Cardiac muscle cell (in vitro differentiated cells and primary cell): ENCODE data around the gene ANKRD13B. TPM values are rescaled to one million over a fixed set of nuclear protein-coding genes. Genes with fewer than 3 reads are reported as not detected.

Experiments
- DNase-seq, 2 donors: peaks; one replicate each; pipeline versions ENCODE4 v3.0.0 to v3.0.0-alpha.2; 2010 to 2017; ENCODE audit warnings: low read depth in 1 of 2, low spot score in 1 of 2
- H3K27ac ChIP-seq: fragments of 200-600 bp; sonication (generic); 2 replicates; pipeline ENCODE4 v1.5.1; 2016
- H3K27me3 ChIP-seq: fragments of 200-600 bp; sonication (generic); 2 replicates; pipeline ENCODE4 v1.6.0; 2016; ENCODE audit warnings: control low read depth
- H3K36me3 ChIP-seq: fragments of 200-600 bp; sonication (generic); 2 replicates; pipeline ENCODE4 v1.5.1; 2016; ENCODE audit warnings: control low read depth
- H3K4me1 ChIP-seq: fragments of 200-600 bp; sonication (generic); 2 replicates; pipeline ENCODE4 v1.8.1; 2017; ENCODE audit warnings: low read depth, mild to moderate bottlenecking, mixed run types
- H3K4me3 ChIP-seq: fragments of 200-600 bp; sonication (generic); 2 replicates; pipeline ENCODE4 v1.5.1; 2016; ENCODE audit warnings: mild to moderate bottlenecking
- H3K9me3 ChIP-seq: fragments of 200-600 bp; sonication (generic); 2 replicates; pipeline ENCODE4 v1.5.1; 2017; ENCODE audit warnings: low read depth, mild to moderate bottlenecking, control low read depth
- polyA plus RNA-seq: library from polyadenylated mRNA; unstranded; fragments of >200 nt; fragmentation: Nextera tagmentation; extraction: Ambion mirVana; gene quantifications from 2 replicates; pipeline ENCODE4 v1.2.1, GENCODE V29; 2016
- total RNA-seq: library from RNA; depleted of rRNA; stranded (reverse); fragments of >200 nt; gene quantifications from 2 replicates; pipeline ENCODE4 v1.2.3, GENCODE V29; 2016
- TF ChIP-seq, protein P1 (sequence below): IDR thresholded peaks from 2 replicates; pipeline ENCODE4 v1.5.1; 2012; ENCODE audit warnings: low read depth, mild to moderate bottlenecking, low read length

Gene ANKRD13B
- total and polyA plus RNA-seq, 2 experiments from 2014 or later, result 7.4 to 12.7 TPM

DNA sequence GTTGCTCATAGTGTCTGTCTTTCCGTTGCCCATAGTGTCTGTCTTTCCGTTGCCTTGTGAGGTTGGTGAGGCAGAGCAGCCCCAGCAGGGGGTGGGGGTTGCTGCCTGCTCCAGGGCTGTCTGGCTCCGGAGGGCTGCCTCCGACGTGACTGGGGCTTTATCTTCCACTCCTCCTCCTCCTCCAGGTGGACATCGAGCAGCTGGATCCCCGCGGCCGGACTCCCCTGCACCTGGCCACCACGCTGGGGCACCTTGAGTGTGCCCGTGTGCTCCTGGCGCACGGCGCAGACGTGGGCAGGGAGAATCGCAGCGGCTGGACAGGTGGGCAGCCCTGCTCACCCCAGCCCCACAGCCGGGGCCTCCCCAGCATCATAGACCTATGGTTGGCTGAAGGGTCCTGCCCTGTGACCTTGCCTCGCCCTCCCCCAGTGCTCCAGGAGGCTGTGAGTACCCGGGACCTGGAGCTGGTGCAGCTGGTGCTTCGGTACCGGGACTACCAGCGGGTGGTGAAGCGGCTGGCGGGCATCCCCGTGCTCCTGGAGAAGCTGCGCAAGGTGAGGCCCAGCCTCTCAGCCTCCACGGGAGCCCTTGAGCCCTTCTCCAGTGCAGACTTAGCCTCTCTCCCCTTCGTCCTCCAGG lies 14.7 kb downstream of the ANKRD13B start:
- H3K4me1 ChIP-seq, result no peaks in the 10 kb centered on the region
- H3K9me3 ChIP-seq, result no peaks in the 10 kb centered on the region
- TF ChIP-seq, protein P1, sequence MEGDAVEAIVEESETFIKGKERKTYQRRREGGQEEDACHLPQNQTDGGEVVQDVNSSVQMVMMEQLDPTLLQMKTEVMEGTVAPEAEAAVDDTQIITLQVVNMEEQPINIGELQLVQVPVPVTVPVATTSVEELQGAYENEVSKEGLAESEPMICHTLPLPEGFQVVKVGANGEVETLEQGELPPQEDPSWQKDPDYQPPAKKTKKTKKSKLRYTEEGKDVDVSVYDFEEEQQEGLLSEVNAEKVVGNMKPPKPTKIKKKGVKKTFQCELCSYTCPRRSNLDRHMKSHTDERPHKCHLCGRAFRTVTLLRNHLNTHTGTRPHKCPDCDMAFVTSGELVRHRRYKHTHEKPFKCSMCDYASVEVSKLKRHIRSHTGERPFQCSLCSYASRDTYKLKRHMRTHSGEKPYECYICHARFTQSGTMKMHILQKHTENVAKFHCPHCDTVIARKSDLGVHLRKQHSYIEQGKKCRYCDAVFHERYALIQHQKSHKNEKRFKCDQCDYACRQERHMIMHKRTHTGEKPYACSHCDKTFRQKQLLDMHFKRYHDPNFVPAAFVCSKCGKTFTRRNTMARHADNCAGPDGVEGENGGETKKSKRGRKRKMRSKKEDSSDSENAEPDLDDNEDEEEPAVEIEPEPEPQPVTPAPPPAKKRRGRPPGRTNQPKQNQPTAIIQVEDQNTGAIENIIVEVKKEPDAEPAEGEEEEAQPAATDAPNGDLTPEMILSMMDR, result no peak
- no peaks in the 10 kb centered on the region for H3K36me3 ChIP-seq
- H3K27ac ChIP-seq, result no peak overlapping the region
- no peaks in the 10 kb centered on the region for H3K27me3 ChIP-seq
- DNase-seq, result no peak
- H3K4me3 ChIP-seq, result no peak overlapping the region

DNA sequence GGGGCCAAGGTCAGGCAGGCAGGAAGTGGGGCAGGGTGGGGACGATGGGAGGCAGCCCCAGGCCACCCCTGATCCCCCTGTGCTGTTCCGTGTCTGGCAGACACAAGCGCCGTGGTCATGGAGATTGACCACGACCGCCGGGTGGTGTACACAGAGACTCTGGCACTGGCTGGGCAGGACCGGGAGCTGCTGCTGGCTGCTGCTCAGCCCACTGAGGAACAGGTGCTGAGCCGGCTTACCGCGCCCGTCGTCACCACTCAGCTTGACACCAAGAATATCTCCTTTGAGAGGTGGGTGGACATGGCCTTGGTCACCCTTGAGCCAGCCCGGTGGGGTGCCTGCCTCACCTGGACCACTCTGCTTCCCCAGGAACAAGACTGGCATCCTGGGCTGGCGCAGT lies 16.1 kb downstream of the ANKRD13B start:
- Histone ChIP-seq H3K27ac (no peak overlapping the region), H3K4me1 (no peaks in the 10 kb centered on the region), H3K27me3 (no peaks in the 10 kb centered on the region), H3K9me3 (no peaks in the 10 kb centered on the region), H3K36me3 (no peaks in the 10 kb centered on the region), H3K4me3 (no peak overlapping the region)
- TF ChIP-seq, protein P1, result no peak
- DNase-seq, result no peak

DNA sequence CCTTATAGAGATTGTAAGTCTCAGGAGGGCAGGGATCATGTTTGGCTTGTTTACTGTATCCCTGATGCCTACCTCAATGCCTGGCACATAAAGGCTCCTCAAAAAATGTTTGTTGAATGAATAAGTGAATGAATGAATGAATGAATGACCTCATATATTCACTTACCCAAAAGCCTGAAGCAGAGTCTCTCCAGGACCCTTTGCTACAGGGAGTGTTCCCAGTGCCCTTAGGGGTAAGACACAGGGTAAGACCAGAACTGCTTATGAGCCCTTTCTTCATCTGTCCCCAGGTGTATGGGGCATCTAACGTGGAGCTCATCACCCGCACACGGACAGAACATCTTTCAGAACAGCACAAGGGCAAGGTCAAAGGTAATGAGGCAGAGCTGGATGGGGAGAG lies 17.5 kb downstream of the ANKRD13B start:
- TF ChIP-seq, protein P1, result no peak
- H3K4me1 ChIP-seq, result no peaks in the 10 kb centered on the region
- no peak overlapping the region for H3K27ac ChIP-seq
- no peak overlapping the region for H3K4me3 ChIP-seq
- DNase-seq, result no peak
- no peaks in the 10 kb centered on the region for H3K27me3 ChIP-seq
- no peaks in the 10 kb centered on the region for H3K36me3 ChIP-seq
- H3K9me3 ChIP-seq, result no peaks in the 10 kb centered on the region

DNA sequence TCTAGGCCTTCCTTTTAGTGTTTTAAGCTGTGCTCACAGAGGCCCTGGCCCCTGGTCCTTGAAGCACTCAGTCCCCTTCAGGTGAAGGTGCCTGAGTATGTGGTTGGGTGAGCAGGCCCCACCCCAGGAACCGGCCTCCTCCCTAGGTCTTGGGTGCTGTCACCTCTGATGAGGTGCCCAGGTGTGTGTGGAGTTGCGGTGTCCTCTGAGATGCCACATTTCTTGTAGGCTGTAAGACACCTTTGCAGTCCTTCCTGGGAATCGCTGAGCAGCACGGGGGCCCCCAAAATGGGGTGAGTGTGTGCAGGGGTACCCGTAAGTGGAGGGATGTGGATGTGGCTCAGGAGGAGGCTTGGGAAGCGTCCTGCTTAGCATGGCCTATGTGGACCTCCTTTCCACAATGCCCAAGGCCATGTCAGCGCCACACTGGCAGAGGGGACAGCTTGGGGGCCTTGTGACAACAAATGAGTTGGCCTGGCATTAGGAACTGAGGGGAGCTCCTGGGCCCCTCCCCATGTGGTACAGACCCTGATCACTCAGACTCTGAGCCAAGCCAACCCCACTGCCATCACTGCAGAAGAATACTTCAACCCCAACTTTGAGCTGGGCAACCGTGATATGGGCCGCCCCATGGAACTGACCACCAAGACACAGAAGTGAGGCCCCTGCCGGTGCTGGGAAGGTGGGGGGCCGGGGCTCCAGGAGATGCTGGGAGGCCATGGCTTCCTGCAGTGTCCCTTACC lies 18.6 kb downstream of the ANKRD13B start:
- Histone ChIP-seq H3K4me3 (no peak overlapping the region), H3K9me3 (no peaks in the 10 kb centered on the region), H3K27me3 (peaks cover 7% of the 10 kb centered on the region), H3K36me3 (no peaks in the 10 kb centered on the region), H3K4me1 (no peaks in the 10 kb centered on the region), H3K27ac (no peak overlapping the region)
- DNase-seq, result no peak
- TF ChIP-seq, protein P1, result no peak

DNA sequence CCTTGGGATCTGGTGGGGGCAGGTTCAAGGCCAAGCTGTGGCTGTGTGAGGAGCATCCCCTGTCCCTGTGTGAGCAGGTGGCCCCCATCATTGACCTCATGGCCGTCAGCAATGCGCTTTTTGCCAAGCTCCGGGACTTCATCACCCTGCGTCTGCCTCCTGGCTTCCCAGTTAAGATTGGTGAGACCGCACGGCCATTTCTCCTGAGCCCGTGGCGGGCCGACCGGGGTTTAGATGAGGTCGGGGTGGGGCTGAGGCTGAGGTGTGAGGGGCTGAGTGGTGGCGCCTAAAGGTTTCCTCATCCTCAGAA lies 19.1 kb downstream of the ANKRD13B start:
- DNase-seq, result no peak
- Histone ChIP-seq H3K9me3 (no peaks in the 10 kb centered on the region), H3K27me3 (peaks cover 13% of the 10 kb centered on the region), H3K27ac (no peak overlapping the region), H3K36me3 (no peaks in the 10 kb centered on the region), H3K4me3 (no peak overlapping the region), H3K4me1 (peaks cover 3% of the 10 kb centered on the region)
- TF ChIP-seq, protein P1, result no peak
